Measurements from ENCODE around the gene ABCB11. TPM values are rescaled to one million over a fixed set of nuclear protein-coding genes. Genes with fewer than 3 reads are reported as not detected.

Gene ABCB11
- total and polyA plus RNA-seq, 2 donors (not counting 3 experiments of a cell fraction or from before 2014, with no cell fraction given) = 0.22 to 0.44 TPM

DNA sequence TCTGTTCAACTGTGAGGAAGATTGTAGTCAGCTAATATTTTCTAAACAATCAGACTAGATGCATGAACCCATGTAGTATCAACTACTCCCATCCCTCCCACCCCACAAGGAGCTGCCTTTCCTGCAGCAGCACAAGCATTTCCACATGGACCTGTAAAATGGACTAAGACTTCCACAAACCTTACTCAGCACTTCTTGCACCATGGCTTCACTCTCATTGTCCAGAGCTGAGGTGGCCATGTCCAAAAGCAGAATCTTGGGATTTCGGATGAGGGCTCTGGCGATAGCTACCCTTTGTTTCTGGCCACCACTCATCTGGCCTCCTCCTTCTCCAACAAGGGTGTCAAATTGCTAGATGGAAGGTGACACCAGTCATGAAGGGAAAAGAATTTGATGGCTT lies 61.3 kb downstream of the ABCB11 start:
- DNase-seq (ENCODE audit: low read depth, low spot score) = no peak
- H4K20me1 ChIP-seq (replicated peaks; ENCODE audit: control insufficient read depth, extremely low read depth, insufficient read depth, low read length) = no peaks in the 10 kb centered on the region
- H3K27me3 ChIP-seq (ENCODE audit: control insufficient read depth in 2 of 2, insufficient read depth in 2 of 2, low read length in 2 of 2) = no peaks in the 10 kb centered on the region
- ChIA-PET CTCF (interaction anchor here (0.8 to 5.4 kb wide), 7 partner anchors 9 to 252 kb away, joined by 3 to 40 read pairs (median 3); no protein-coding TSS in a partner anchor), POLR2A (no interaction called here)
- intact Hi-C loops (cut with micrococcal nuclease) (no loop called here), dilution Hi-C loops (cut with MboI; ENCODE audit: extremely low pct_ligation_motif_present, low sequenced_read_pairs) (no loop called here)
- H3K9ac ChIP-seq (replicated peaks; ENCODE audit: extremely low read depth, insufficient read depth, low read length) = no peak overlapping the region
- H3K9me1 ChIP-seq (replicated peaks; ENCODE audit: control insufficient read depth, extremely low read depth, insufficient read depth, low read length) = no peaks in the 10 kb centered on the region
- H3K4me3 ChIP-seq (replicated peaks in 1 of 3; ENCODE audit: insufficient read depth in 1 of 3, low read depth in 1 of 3, low read length in 3 of 3) = no peak overlapping the region
- no peak overlapping the region for H2AFZ ChIP-seq (ENCODE audit: low read depth, low read length)
- H3K79me2 ChIP-seq (ENCODE audit: control insufficient read depth, insufficient read depth, low read length) = no peaks in the 10 kb centered on the region
- H3K9me3 ChIP-seq (replicated peaks; ENCODE audit: control insufficient read depth, insufficient read depth, low read length) = no peaks in the 10 kb centered on the region
- BruUV-seq (replicated peaks) = no TSS peak
- H3K36me3 ChIP-seq (ENCODE audit: control insufficient read depth in 2 of 2, extremely low read depth in 1 of 2, insufficient read depth in 2 of 2, low read length in 2 of 2) = no peaks in the 10 kb centered on the region
- H3K4me1 ChIP-seq (ENCODE audit: control insufficient read depth, extremely low read depth, insufficient read depth, low read length) = no peaks in the 10 kb centered on the region
- FAIRE-seq = no peak
- H3K4me2 ChIP-seq (ENCODE audit: insufficient read depth, low read length) = no peak overlapping the region
- H3K27ac ChIP-seq (ENCODE audit: insufficient read depth, low read depth, low read length) = no peak overlapping the region
- no peak for TF ChIP-seq JUN (IDR thresholded peaks at IDR 0.05; ENCODE audit: borderline replicate concordance, insufficient read depth, insufficient read length, low read depth)
- TF ChIP-seq FOS (IDR thresholded peaks at IDR 0.05; ENCODE audit: borderline replicate concordance, insufficient read depth, low read length) = no peak
- TF ChIP-seq MAX (IDR thresholded peaks at IDR 0.05; ENCODE audit: insufficient read depth, insufficient read length) = no peak
- TF ChIP-seq POLR2A (IDR thresholded peaks at IDR 0.05; ENCODE audit: low read depth, low read length) = no peak
- TF ChIP-seq CTCF (IDR thresholded peaks at IDR 0.05; ENCODE audit: extremely low read depth in 1 of 2, insufficient read depth in 1 of 2, low read depth in 1 of 2, low read length in 2 of 2) = no peak
- no peak for TF ChIP-seq EZH2 (IDR thresholded peaks at IDR 0.05; ENCODE audit: borderline replicate concordance, low read depth, low read length, severe bottlenecking)
- TF ChIP-seq MYC (IDR thresholded peaks at IDR 0.05; ENCODE audit: low read depth, low read length) = no peak
- TF ChIP-seq GATA2 (IDR thresholded peaks at IDR 0.05; ENCODE audit: insufficient read depth, insufficient read length, low read depth, low read length) = no peak

Measured in endothelial cell of umbilical vein (primary cell).